NOMO-1 (cell line): ENCODE results near the gene RPTOR.

ENCODE experiments used
- DNase-seq, 2 experiments: peaks; one replicate each; lab custom pipeline; 2025; ENCODE audit not compliant: unreplicated experiment in 2 of 2; lab: John Stamatoyannopoulos, UW

RPTOR gene

DNA sequence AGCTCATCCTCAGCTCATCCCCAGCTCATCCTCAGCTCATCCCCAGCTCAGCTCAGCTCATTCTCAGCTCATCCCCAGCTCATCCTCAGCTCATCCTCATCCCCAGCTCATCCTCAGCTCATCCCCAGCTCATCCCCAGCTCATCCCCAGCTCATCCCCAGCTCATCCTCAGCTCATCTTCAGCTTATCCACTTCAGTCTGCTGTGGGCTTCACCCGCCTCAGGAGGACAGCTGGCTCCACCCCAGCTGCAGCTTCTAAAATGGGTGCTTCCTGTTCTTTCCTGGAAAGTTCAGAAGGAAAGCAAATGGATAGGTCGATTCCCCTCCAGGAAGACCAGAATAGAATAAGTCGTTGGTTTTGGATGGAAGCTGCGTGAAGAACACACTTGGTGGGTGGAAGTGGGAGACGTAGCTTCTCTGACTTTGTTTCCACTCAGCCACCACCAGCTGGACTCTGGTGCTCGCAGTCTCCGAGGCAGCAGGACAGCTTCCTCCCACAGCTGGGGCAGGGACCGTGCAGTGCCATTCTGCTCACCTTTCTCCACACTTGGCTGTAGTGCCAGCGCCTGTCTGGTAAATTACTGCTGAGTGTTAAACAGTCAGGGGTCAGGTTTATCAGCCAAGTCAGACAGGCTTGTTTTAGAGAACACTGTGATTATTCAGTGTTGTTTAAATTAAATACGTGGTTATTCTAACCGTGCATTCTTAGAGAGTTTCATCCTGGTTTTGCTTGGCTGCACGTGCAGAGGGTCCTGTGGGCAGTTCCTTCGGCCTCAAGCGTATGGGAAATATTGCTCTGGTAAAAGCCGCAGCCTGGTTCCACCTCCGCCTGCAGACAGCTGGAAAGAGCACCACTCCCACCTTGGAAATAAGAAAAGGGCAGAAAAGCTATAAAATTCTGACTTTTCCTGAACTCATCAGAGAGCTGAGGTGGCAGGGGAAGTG lies 386.0 kb downstream of the RPTOR start:
- DNase-seq: no peak

DNA sequence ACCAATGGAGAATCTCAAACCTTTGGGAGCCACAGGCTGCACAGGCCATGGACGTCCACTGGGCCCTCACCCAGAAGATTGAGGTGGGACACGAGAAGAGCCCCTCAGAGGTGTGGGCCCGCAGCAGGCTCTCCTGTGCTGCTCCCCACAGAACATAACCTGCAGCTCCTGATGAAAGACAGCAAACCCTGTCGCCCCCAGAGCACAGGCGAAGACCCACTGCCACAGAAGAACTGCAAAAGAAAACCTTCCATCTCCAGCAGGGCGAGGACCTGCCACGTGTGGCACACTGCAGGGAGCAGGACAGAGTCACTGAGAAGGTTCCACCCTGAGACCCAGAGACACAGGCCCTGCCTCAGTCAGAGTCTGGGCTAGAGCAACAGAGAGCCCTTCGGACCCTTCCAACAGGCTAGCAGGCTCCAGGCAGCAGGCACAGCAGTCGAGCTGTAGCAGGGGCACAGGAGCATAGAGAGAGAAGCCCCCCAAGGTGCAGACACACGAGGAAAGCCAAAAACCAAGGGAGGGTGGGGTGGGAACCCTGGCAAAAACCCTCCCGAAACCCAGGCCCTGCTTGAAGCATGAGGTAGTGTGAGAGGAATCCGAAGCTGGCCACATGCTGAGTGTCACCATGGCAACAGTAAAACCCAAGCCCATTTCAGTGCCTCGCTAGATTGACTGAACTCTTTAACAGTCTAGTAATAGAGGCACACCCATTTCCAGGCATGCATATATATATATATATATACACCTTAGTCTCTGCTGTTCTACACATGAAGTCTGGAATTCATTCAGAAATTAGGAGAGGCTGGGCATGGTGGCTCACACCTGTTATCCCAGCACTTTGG lies 387.0 kb downstream of the RPTOR start:
- DNase-seq: no peak

DNA sequence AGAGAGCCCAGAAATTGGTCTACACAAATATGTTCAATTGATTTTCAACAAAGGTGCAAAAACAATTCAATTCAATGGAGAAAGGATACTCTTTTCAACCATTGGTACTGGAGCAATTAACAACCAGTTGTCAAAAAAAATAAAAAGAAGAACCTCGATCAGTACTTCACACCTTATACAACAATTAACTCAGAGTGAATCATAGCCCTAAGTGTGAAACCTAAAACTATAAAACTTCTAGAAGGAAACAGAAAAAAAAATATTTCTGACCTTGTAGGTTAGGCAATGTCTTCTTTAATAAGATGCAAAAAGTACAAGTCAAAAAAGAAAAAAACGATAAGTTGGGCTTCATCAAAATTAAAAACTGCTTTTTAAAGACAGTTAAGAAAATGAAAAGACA lies 390.9 kb downstream of the RPTOR start:
- DNase-seq: no peak

DNA sequence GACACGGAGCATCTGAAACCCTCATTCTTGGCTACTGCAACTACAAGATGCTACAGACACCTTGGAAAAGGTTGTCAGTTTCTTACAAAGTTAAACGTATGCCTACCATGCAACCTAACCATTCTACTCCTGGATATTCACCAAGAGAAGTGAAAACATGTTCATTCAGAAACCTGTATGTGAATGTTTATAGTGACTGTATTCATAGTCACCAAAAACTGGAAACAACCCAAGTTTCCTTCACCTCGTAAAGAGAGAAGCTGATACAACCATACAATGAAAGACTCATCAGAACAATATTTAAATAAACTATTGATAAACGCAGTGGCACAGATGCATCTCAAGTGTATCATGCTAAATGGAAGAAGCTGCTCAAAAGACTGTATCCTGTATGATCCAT lies 391.6 kb downstream of the RPTOR start:
- no peak for DNase-seq

DNA sequence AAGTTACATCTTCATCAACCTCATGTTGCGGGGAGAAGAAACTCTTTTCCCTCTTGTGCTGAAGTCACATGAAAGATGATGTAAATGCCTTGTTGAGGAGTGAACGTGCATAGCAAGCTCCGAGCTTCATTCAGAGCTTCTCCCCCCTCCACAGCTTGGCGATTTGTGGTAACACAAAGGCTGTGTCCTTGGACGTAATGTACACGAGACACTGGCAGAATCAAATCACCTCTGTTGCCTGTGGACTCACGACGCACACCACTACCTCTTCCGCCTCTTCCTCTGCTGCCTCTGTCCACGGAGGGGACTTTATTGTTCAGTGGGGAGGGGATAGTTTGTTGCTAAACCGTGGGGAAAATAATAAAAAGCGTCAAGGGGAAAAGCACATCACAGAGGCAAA lies 392.1 kb downstream of the RPTOR start:
- no peak for DNase-seq

DNA sequence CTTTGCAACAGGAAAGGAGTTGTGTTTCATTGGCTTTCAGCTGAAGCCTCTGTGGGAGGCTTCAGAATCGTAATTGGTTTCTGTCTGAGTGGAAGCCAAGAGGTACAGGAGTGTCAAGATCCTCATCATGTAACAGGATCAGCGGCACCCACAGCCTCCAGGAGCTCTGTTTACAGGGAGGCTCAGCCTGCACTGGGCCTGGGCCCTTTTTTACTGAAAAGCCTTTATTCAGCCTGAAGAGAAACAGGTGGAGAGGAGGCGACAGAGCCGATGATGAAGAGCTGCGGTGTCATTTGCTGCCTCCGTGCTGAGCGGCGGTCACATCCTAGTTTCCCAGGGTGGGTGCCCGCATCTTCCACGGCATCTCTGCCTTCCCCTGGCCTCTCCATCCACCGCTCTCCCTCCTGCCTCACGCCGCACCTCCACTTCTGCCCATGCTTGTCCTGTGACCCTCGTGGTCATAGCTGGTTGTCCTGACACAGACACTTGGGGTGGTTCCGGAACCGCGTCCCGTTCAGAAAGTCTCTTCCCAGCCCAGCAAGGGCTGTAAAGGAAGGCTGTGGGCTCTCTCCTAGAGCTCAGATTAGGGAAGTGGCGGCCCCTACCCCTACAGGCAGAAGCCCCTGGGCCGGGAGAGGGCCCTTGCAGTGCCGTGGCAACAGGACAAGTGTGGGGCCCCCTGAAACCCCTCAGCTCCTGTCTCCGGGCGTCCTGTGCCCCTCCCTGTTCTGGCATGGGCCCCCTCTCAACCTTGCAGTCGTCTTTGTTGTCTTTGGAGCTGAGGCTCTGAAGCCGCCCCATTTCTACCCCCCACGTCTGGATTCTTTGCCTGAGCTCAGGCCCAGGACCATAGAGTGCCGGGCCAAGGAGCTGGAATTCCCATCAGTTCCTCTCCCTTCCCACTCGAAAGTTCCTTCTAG lies 393.1 kb downstream of the RPTOR start:
- DNase-seq: no peak

DNA sequence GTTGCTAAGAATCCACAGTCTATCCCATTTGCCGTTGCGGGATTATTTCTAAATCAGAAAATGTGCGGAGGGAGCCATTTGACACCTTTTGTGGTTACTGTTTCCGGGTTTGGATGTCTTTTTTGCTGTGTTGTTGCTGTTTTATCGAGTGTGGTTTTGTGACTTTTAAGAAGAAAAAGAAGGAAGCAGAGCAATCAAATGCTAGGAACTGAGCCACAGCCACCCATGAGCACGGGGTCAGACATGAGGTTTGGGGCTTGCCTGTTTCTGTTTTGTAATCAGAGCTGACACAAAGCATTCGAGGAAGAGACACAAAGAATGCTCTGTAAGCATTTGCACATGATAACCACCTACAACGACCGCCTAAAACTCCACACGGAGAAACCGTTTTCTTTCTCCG lies 393.9 kb downstream of the RPTOR start:
- peak; percentile 60 to 65 for DNase-seq

DNA sequence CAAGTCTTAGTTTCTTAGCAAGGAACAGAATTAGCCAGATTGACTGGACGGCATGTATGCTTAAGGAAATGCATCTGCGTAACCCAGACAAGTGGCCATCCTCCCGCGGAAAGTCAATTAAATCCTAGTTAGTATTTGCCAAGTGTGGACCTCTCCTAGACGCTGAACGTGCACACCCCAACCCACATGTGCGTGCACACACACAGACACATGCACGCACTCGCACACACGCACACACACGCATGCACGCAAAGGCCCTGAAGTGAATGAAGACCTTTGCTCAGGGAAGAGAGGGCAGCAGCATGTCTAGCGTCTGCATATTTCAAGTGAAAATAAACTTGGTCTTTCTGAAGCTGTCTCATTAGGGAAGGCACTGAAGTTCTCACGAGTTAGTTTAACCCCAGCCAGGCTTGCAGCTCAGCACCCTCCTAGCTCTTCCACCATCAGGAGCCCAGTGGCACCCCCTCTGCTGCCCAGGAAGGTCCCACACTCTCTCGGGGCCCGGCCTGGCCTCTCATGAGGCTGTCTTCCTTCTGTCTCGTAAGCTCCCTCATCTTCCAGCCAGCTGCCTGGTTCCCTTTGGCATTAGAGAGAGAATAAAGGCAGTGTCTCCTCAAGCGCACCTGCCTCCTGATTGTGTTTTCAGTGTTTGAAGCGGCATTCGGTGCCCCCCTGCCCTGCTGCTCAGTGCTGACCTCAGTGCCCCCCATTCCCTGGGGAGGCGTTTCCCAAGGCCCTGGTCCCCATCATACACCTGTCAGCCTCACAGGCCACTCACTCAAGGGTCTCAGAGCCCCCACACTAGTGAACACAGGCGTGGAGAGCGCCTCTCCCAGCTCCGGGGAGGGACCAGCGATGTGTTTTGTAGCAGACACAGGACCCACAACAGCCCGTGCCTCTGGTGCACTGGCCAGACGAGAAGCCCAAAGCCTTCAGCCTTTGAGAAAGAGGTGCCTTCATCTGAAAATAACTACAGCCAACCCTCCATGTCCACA lies 394.8 kb downstream of the RPTOR start:
- DNase-seq: no peak

DNA sequence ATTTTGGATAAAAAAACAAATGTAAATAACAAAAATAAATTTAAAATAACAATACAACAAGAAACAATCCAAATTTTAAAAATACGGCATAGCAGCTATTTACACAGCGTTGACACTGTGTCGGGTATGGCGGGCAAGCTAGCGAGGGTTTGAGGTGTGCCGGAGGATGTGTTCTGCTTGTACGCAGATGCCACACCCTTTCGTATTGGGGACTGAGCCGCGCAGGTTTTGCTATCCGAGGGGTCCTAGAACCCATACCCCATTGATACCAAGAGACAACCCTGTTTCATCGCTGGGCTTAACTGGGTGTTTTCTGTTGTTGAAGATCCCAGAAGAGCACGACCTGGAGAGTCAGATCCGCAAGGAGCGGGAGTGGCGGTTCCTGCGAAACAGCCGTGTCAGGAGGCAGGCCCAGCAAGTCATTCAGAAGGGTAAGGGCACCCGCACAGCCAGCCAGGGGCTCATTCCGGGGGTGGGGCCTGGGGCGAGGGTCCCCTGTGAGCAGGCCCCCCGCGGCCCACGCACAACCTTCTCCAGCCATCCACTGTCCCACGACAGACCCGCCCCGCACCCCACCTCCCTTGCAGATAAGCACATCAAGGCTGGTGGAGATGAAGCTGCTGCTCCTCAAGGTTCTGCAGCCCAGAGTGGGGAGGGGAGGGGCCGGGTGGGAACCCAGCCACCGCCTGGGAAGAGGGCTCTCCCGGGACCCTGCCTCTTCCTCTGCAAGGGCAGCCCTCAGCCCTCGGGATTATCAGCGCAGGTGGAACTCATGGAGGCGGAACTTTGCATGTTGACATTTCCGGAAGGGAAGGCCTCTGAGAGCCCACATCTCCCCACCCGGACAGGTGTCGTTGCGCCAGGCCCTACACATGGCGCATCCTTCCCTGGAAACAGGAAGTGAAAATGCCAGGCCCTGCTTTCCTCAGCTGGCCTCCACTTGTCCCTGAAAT lies 395.8 kb downstream of the RPTOR start:
- peak; percentile 45 to 52 for DNase-seq

DNA sequence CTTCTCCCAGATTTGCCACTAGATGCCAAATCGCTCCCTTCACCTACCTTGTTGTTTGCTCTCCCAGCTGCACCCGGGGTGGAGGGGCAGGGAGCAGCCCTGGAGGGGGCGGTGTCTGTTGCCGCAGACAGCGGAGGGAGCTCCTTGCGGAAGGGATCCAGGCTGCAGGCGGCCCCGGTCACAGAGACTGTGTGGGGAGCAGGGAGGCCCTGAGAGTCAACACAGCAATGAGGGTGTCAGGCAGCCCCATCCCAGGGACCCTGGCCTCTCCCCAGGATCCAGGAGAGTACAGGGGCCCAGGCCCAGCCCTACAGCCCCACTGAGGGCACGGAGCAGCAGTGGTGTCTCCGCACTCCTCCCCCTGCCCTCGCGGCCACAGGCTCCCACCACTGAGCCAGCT lies 396.5 kb downstream of the RPTOR start:
- no peak for DNase-seq

DNA sequence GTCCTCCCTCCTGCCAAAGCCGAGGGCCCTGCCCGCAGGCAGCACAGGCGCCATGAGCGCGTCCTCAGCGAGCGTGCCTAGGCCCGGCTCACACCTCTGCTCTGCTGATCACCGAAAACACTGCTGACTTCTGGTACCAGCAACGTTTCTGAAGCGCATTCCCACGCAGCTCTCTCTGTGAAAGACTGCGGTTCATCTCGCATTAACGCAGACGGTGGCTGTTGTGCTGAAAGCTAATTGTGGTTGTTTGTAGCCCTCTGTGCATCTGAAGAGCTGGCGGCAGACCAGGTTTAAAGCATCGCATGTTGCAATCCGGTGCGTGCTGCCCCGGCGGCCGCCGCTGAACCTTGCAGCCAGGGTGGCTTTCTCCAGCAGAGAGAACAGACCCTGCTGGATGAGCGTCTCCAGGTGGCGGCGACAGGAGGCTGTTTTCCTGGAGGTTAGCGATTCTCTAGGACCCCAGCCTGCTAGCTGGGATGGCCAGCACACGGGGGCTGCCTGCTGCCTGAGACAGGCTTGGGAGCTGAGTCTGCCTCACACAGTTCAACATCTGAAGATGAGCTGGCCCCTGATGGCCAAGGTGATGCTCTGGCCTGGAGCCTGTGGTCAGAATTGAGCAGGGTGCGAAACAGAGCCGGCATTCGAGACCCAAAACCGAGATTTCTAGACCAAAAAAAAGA lies 397.2 kb downstream of the RPTOR start:
- no peak for DNase-seq

DNA sequence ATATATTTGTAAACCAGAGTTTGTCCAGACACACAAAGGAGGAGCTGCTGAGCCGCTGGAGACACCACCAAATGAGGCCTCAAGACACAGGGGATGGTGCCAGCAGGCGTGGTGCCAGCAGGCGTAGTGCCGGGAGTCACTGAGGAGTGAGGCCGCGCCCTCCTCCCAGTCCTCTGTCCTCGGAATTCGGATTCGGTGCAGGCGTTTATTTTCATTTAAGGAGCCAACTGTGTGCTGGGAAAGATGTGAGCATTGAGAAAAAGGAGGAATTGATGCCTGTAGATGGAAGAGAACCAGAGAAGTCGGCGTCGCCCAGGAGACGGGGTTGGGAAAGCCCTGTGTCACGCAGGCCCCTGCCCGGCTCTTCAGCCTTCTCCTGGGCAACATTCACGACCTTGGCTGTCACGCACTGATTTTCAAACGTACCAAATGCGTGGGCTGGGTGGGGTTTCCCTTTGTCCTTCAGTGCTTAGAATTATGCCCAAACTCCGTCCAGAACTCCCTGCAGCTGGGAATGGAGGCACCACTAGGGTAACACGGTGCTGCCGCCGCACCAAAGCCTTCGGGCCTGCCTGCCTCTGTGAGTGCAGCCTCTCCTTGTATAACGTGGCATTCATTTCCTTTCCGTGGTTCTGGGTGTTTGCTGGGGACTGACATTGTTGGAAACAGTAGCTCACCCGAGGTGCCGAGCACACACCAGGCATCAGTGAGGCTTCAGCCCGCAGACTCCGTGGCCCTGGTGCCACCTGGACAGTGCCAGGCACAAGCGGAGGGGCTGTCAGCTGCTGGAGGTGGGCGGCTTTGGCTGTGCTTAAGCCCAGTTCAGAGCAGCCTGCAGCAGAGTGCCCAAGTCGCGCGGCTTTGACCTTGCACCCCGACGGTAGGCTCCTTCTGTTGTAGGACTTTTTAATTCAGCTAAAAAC lies 398.0 kb downstream of the RPTOR start:
- no peak for DNase-seq

DNA sequence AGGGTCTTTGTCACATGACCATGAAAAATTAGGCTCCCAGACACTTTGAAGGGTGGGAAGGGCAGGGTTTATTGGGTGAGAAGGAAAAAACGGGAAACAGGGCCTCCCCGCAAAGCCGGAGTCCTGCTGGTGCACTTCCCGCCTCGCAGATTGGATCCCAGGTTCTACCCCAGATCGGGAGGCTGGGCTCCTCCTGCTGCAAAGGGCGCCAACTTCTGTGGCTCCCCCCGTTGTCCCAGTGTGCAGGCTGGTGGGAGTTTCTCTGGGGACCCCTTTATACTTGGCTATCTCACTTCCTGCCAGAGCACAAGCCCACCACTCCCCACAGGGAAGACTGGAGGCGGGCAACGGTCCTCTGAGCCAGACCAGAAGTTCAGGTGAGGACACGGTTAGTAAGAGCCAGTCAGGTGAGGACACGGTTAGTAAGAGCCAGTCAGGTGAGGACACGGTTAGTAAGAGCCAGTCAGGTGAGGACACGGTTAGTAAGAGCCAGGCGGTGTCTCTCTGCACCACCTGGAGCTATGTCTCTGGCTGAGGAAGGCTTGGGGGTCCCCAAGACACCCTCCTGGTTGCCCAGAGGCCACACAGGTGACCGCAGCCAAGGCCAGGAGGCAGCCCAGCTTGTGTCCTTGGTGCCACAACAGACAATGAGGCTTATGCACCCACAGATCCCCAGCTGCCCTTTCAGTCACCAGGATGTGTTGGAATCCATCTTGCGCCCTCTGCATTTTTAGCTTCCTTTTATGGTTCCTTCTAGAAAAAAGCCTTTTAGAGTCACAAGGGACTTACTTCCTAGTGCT lies 398.9 kb downstream of the RPTOR start:
- DNase-seq: no peak

DNA sequence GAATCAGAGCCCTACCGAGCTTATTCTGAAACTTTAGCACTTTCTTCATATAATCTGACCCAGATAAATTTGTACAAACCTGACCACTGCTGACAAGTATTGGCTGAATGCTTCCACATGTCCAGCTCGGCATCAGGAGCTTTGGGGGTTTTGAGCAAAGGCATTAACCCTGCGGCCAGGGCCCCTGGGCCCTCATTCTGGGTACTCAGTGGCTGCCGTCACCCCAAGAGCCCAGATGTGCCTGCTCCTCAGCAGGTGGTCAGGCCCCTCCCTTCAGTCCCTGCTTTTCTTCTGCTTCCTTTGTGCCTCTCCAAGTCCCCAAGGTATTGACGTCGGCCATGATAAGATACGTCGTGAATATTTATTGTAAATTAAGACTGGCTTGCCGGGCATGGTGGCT lies 399.7 kb downstream of the RPTOR start:
- DNase-seq: no peak

DNA sequence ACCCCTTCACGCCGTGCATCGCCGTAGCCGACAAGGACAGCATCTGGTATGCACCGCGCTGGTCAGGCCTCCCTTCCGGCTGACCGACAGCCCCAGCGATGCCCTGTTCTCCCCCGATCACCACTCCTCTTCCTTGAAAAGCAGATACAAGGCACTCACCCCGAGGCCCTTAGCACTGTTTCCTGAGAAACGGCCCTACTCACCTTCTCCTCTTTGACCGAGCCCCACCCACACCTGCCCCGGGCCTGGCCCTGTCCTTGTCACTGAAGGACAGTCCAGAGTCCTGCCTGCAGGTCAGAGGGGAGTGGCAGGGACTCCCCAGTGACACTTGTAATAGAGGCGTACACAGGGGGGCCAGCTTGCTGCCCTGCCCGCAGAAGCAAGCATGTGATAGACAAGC lies 401.1 kb downstream of the RPTOR start:
- no peak for DNase-seq

DNA sequence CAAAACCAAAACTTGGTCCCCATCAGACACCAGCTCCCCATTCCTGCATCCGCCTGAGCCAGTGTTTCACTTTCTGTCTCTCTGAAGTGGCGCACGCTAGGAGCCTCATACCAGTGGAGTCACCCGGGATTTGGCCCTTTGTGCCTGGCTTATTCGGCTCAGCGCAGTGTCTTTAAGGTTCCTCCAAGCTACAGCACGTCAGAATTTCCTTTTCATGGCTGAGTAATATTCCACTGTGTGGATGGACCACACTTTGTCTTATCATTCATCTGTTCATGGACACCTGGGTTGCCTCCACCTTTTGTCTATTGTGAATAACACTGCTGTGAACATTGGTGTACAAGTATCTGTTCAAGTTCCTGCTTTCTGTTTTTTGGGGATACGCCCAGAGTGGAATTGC lies 401.8 kb downstream of the RPTOR start:
- DNase-seq: no peak
